ENCODE data around the gene PYGB.

Gene PYGB

GRCh38 chr20:25293507-25293906 lies 45.6 kb downstream of the PYGB start:
- DNase-seq (ENCODE audit: extremely low read depth in 1 of 2, low read depth in 1 of 2), result no peak

GRCh38 chr20:25293910-25294458 lies 46.1 kb downstream of the PYGB start:
- DNase-seq (ENCODE audit: extremely low read depth in 1 of 2, low read depth in 1 of 2), result no peak

DNA sequence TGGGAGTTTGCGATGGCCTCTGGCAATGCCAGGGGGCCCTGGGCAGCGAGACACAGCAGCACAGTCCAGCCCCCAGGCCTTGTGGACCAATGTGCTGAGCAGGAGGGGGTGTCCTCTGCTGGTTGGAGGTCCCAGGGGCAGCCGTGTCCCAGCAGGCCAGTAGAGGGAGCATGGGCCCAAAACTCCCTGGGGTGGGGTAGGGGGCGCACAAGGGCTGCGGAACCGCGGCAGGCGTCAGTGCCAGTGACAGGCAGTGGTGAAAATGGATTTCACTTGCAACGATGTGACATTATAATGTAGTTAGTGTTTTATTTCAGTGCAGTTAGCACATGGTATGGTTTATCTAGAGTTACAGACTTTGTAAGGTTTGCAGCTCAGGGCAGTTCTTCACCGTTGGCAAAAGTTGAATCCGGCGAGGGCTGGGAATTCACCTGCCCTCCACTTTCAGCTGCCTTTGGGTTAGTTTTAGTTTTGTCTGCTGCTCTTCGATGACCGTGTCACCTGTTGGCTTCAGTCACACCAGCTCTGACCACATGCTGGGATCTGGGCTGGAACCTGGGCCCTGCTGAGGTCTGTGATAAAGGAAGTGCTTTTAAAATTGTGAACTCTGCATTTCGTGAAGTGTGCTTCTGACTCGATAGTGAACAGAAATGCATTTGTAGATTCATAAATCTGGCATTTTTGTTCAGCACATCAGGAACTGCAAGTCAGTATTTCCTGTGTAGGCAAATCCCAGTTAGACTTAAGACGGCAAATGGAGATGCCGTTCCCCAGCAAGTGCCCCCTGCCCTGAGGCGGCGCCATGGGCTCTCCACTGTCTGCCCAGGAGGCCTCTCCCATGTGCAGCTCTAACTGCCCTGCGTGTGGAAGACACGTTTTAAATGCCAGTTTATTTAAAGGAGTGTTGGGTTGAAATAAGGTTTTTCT lies 46.8 kb downstream of the PYGB start:
- peak; percentile 16 to 47 for DNase-seq (ENCODE audit: extremely low read depth in 1 of 2, low read depth in 1 of 2)

DNA sequence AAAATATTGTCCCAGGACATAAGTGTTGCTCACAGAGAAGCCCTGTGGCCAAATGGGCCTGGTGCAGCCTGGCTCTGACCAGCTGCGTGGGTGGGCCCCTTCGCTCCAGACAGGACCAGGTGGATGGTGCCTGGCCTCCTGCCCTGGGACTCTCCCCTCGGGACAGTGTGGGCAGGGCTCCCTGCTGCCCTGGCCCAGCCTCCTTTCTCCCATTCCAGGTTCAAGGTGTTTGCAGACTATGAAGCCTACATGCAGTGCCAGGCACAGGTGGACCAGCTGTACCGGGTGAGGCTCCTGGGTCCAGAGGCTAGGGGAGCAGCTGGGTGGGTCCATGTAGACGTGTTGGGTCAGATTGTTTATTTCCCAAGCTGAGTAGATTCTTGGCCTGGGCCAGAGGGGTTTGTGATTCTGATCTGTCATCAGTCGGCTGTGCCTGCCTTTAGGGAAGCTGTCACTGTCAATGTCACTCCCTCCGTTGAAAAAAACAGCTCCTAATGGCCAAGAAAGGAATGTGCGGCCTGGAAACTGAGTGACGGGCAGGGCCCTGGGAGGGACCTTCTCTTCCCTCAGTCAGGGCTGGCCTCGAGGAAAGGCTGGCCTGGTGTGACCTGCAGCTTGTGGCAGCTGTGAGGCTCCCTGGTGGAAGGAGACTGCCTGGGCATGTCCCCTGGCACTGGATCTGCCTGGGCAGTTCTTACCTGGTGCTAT lies 47.7 kb downstream of the PYGB start:
- DNase-seq (ENCODE audit: extremely low read depth in 1 of 2, low read depth in 1 of 2), result no peak

DNA sequence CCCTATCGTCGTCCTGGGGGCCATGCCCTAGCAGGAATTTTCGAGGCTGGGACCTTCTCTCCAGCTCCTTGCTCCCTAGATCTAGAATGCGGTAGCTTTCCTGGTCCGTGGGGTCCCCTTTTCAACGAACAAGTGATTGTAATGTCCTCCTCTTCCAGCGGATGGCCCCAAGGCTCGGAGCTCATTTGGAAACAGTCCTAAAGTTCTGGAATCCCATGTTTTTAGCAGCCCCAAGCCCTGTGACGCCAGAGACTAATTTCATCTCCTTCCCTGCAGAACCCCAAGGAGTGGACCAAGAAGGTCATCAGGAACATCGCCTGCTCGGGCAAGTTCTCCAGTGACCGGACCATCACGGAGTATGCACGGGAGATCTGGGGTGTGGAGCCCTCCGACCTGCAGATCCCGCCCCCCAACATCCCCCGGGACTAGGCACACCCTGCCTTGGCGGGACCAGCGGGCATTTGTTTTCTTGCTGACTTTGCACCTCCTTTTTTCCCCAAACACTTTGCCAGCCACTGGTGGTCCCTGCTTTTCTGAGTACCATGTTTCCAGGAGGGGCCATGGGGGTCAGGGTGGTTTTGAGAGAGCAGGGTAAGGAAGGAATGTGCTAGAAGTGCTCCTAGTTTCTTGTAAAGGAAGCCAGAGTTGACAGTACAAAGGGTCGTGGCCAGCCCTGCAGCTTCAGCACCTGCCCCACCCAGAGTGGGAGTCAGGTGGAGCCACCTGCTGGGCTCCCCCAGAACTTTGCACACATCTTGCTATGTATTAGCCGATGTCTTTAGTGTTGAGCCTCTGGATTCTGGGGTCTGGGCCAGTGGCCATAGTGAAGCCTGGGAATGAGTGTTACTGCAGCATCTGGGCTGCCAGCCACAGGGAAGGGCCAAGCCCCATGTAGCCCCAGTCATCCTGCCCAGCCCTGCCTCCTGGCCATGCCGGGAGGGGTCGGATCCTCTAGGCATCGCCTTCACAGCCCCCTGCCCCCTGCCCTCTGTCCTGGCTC lies 48.5 kb downstream of the PYGB start:
- no peak for DNase-seq (ENCODE audit: extremely low read depth in 1 of 2, low read depth in 1 of 2)

DNA sequence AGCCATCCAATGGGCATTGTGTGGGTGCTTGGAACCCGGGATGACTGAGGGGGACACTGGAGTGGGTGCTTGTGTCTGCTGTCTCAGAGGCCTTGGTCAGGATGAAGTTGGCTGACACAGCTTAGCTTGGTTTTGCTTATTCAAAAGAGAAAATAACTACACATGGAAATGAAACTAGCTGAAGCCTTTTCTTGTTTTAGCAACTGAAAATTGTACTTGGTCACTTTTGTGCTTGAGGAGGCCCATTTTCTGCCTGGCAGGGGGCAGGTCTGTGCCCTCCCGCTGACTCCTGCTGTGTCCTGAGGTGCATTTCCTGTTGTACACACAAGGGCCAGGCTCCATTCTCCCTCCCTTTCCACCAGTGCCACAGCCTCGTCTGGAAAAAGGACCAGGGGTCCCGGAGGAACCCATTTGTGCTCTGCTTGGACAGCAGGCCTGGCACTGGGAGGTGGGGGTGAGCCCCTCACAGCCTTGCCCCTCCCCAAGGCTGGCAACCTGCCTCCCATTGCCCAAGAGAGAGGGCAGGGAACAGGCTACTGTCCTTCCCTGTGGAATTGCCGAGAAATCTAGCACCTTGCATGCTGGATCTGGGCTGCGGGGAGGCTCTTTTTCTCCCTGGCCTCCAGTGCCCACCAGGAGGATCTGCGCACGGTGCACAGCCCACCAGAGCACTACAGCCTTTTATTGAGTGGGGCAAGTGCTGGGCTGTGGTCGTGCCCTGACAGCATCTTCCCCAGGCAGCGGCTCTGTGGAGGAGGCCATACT lies 49.4 kb downstream of the PYGB start:
- DNase-seq (ENCODE audit: extremely low read depth in 1 of 2, low read depth in 1 of 2), result no peak

DNA sequence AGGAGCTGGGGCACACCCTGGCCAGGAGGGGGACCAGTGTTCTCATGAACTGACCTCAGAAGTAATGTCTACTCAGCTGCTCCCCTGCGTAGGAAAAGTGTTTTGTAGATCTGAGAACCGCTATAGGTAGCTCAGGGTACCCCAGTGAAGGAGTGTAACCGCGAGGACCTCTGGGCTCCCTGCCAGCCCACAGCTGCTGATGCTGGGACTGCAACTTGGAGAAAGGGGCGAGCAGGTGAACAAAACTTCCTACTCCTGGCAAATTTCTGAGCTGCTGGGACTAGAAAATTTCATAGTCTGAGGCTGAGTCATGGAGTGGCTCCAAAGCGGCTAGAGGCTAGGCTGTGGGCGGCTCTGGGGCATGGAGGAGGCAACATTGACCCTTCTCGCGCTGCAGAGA lies 51.9 kb downstream of the PYGB start:
- no peak for DNase-seq (ENCODE audit: extremely low read depth in 1 of 2, low read depth in 1 of 2)

GRCh38 chr20:25300496-25301170 lies 52.7 kb downstream of the PYGB start:
- no peak for DNase-seq (ENCODE audit: extremely low read depth in 1 of 2, low read depth in 1 of 2)

DNA sequence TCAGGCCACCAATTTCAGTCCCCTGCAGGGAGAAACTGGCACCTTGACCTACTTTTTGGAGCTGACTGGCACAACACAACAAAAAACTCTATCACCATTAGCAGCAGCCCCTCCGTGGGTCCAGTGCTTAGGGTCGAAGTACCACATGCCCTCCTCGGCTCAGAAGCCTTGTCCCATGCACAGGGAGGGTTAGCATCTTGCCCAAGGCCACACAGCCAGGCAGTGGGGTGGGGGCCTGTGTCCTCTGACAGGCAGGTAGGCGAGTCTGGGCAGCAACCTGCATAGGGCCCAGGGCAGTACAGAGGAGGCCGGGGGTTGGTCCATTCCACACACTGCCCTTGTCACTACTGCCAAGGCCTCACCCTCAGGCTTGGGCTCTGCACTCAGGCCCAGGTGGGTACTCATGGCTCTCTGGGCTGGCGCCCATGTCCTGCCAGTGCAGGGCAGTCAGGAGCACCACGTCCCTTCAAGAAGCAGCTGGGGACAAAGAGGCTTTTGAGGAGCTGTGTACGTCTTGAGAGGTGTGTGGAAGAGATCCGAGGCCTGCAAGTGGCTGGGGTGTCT lies 53.6 kb downstream of the PYGB start:
- no peak for DNase-seq (ENCODE audit: extremely low read depth in 1 of 2, low read depth in 1 of 2)

- no peak for DNase-seq (ENCODE audit: extremely low read depth in 1 of 2, low read depth in 1 of 2)
Measured at GRCh38 chr20:25302596-25302995, 54.7 kb downstream of the PYGB start.

DNA sequence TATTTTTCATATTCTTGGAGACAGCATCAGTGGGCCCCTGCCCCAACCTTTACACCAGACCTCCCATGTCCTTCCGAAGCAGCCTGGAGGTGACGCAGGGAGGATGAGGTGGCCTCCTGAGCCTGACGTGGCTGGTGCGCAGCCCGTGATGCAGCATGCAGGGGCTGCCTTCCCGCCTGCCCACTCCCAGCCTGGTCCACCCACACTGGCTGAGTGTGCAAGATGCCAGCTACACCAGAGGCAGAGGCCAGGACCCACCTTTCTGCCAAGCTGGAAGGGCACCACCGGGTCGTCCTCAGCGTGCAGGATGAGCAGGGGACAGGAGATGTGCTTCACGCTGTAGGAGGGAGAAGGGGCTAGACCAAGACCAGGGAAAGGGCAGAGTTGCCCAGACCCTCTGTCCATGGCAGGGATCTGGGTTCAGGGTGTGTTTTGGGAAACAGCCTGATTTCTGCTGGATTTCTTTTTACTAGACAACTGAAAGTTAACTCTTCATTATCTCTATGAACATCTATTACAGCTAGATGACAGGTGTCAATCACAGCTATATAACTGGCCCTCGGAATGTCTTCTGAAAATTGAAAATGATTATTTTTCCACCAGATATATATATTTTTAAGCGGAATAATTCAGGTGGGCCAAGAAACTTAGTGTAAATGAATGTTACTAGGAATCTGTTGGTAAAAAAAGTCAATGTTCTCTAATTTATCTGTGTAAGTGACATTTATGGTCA lies 55.6 kb downstream of the PYGB start:
- no peak for DNase-seq (ENCODE audit: extremely low read depth in 1 of 2, low read depth in 1 of 2)

GRCh38 chr20:25304025-25304549 lies 56.2 kb downstream of the PYGB start:
- no peak for DNase-seq (ENCODE audit: extremely low read depth in 1 of 2, low read depth in 1 of 2)

GRCh38 chr20:25306991-25307903 lies 59.4 kb downstream of the PYGB start:
- no peak for DNase-seq (ENCODE audit: extremely low read depth in 1 of 2, low read depth in 1 of 2)

GRCh38 chr20:25308083-25308491 lies 60.2 kb downstream of the PYGB start:
- no peak for DNase-seq (ENCODE audit: extremely low read depth in 1 of 2, low read depth in 1 of 2)

- no peak for DNase-seq (ENCODE audit: extremely low read depth in 1 of 2, low read depth in 1 of 2)
Measured at GRCh38 chr20:25308671-25309394, 60.9 kb downstream of the PYGB start.

All from stimulated activated CD8-positive, alpha-beta memory T cell treated with anti-CD3 and anti-CD28 coated beads, Interleukin-7, amount 100 ng/mL, for 48 hours (primary cell).